Measurements from ENCODE around the gene TOGARAM2. TPM values are rescaled to one million over a fixed set of nuclear protein-coding genes. Genes with fewer than 3 reads are reported as not detected.

Gene TOGARAM2
- total RNA-seq, 4 donors from 2014 or later, result 6.4 to 64.4 (median 24.3) TPM

DNA sequence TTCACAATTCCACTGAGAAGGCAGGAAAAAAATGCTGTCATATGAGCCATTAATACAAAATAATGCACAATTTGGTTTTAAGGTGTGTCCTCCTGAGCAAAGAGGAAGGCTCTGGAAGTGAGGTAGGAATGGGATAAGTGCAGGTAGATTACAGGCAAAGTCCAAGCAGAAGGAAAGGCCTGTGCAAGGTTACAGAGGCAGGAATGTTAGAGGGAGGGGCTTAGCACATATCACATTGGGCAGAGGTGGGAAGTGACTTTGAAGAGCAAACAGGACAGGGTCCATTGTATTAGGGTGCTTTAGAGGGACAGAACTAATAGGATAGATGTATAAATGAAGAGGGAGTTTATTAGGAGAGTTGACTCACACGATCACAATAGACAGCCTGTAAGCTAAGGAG lies 119.5 kb downstream of the TOGARAM2 start:
- intact Hi-C loops (cut with DNase I; ENCODE audit: low total_unique reads) (no loop called here), in situ Hi-C loops (cut with MboI; ENCODE audit: low sequenced_read_pairs in 4 of 4) (no loop called here)
- TF ChIP-seq, protein P1, sequence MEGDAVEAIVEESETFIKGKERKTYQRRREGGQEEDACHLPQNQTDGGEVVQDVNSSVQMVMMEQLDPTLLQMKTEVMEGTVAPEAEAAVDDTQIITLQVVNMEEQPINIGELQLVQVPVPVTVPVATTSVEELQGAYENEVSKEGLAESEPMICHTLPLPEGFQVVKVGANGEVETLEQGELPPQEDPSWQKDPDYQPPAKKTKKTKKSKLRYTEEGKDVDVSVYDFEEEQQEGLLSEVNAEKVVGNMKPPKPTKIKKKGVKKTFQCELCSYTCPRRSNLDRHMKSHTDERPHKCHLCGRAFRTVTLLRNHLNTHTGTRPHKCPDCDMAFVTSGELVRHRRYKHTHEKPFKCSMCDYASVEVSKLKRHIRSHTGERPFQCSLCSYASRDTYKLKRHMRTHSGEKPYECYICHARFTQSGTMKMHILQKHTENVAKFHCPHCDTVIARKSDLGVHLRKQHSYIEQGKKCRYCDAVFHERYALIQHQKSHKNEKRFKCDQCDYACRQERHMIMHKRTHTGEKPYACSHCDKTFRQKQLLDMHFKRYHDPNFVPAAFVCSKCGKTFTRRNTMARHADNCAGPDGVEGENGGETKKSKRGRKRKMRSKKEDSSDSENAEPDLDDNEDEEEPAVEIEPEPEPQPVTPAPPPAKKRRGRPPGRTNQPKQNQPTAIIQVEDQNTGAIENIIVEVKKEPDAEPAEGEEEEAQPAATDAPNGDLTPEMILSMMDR (IDR thresholded peaks at IDR 0.05 in 4 of 5, conservative IDR thresholded peaks at IDR 0.05 in 1 of 5), result no peak
- no peak for TF ChIP-seq POLR2A (IDR thresholded peaks at IDR 0.05)

More for the DNA sequence above, 119.5 kb downstream of the TOGARAM2 start:
- ATAC-seq, result no peak
- no peaks in the 10 kb centered on the region for H3K27me3 ChIP-seq
- DNase-seq, result no peak
- no peak overlapping the region for H3K4me3 ChIP-seq
- H3K27ac ChIP-seq, result no peak overlapping the region
- H3K36me3 ChIP-seq, result no peaks in the 10 kb centered on the region
- no peaks in the 10 kb centered on the region for H3K4me1 ChIP-seq
- no peaks in the 10 kb centered on the region for H3K9me3 ChIP-seq

Other genes with a start within 250 kb of the TOGARAM2 start
- 100 to 1,000 TPM; 230 to 419 (median 317) TPM for gene PPP1CB, start 229.5 kb upstream of the TOGARAM2 start, total RNA-seq
- gene SPDYA, start 170.5 kb upstream of the TOGARAM2 start, total RNA-seq, result under 1 TPM in 1 of 4 donors, not detected in 3; 0.31 TPM
- gene TRMT61B, start 111.0 kb upstream of the TOGARAM2 start, total RNA-seq, result 10 to 100 TPM in 3 of 4 donors, 1 to 10 TPM in 1; 5.8 to 15.2 (median 13.5) TPM
- 100 to 1,000 TPM in 1 of 4 donors, 10 to 100 TPM in 3; 73.5 to 105 (median 81.1) TPM for gene WDR43, start 86.6 kb upstream of the TOGARAM2 start, total RNA-seq
- 1 to 10 TPM in 1 of 4 donors, under 1 TPM in 2, not detected in 1; 0.03 to 1.3 (median 0.36) TPM for gene PCARE, start 93.2 kb downstream of the TOGARAM2 start, total RNA-seq
- 100 to 1,000 TPM; 200 to 422 (median 265) TPM for gene CLIP4, start 134.1 kb downstream of the TOGARAM2 start, total RNA-seq